A673 (cell line): ENCODE data around the gene ZBTB20. TPM values are rescaled to one million over a fixed set of nuclear protein-coding genes. Genes with fewer than 3 reads are reported as not detected.

Source experiments
- BruUV-seq: library from RNA; stranded (reverse); fragments of 400-500 nt; replicated peaks from 2 replicates; lab custom pipeline; 2021; lab: Mats Ljungman, UMichigan
- CTCF ChIA-PET: fragments of 300-600 bp; sonication (Branson Sonifier 250); formaldehyde crosslinking; loops from one replicate; lab custom pipeline; 2022; ENCODE audit warnings: antibody characterized with exemption; lab: Charles Lee
- POLR2A ChIA-PET: fragments of 300-600 bp; sonication (Branson Sonifier 250); formaldehyde crosslinking; loops from one replicate; lab custom pipeline; 2022; ENCODE audit warnings: antibody characterized with exemption; ENCODE audit not compliant: low non-redundant PET; lab: Charles Lee
- DNase-seq: peaks from one replicate; pipeline ENCODE4 v3.0.0-alpha.2; 2015; ENCODE audit warnings: low spot score
- H3K27ac ChIP-seq: fragments of 200-600 bp; sonication (generic); 2 replicates; pipeline ENCODE4 v1.5.1; 2016; ENCODE audit warnings: mixed run types, low read depth, mild to moderate bottlenecking, mixed read lengths, antibody characterized with exemption, low read length; ENCODE audit not compliant: poor library complexity, severe bottlenecking
- H3K27me3 ChIP-seq: fragments of 200-600 bp; sonication (generic); replicated peaks from 2 replicates; pipeline ENCODE4 v1.6.1; 2017; ENCODE audit warnings: mixed run types, low read depth, mild to moderate bottlenecking, mixed read lengths, antibody characterized with exemption, low read length; ENCODE audit not compliant: insufficient read depth, poor library complexity
- H3K36me3 ChIP-seq: fragments of 200-600 bp; sonication (generic); 2 replicates; pipeline ENCODE4 v1.6.1; 2016; ENCODE audit warnings: mixed run types, mild to moderate bottlenecking, mixed read lengths, antibody characterized with exemption, low read length; ENCODE audit not compliant: insufficient read depth, poor library complexity, severe bottlenecking
- H3K4me1 ChIP-seq: fragments of 200-600 bp; sonication (generic); 2 replicates; pipeline ENCODE4 v1.6.1; 2017; ENCODE audit warnings: mixed run types, mild to moderate bottlenecking, mixed read lengths, antibody characterized with exemption, low read length; ENCODE audit not compliant: insufficient read depth, poor library complexity, severe bottlenecking
- H3K4me3 ChIP-seq: fragments of 200-600 bp; sonication (generic); 2 replicates; pipeline ENCODE4 v1.5.1; 2016; ENCODE audit warnings: low read depth, mixed run types, mild to moderate bottlenecking, mixed read lengths, low read length; ENCODE audit not compliant: poor library complexity, severe bottlenecking
- H3K9me3 ChIP-seq: fragments of 200-600 bp; sonication (generic); 2 replicates; pipeline ENCODE4 v1.6.1; 2016; ENCODE audit warnings: mixed run types, low read depth, mild to moderate bottlenecking, mixed read lengths, antibody characterized with exemption, low read length; ENCODE audit not compliant: poor library complexity, severe bottlenecking
- CTCF ChIP-seq: fragments of 300-800, 200-600 bp; sonication (generic); conservative IDR thresholded peaks from 2 replicates; pipeline ENCODE4 v1.5.1; 2017; ENCODE audit warnings: low read depth, mild to moderate bottlenecking, antibody characterized with exemption, low read length, moderate library complexity, mixed read lengths
- EZH2 ChIP-seq: fragments of 200-600 bp; sonication (generic); IDR thresholded peaks from 2 replicates; pipeline ENCODE4 v1.6.1; 2017; ENCODE audit warnings: borderline replicate concordance, low read depth, mild to moderate bottlenecking, mixed read lengths, antibody characterized with exemption, low read length; ENCODE audit not compliant: poor library complexity, severe bottlenecking
- intact Hi-C: fragments of 100-400 bp; cut with micrococcal nuclease; formaldehyde crosslinking; loops from one replicate; pipeline ENCODE4 v1.10.0; 2022; ENCODE audit not compliant: unreplicated experiment
- total RNA-seq: library from RNA; stranded (reverse); gene quantifications from 2 replicates; pipeline ENCODE4 v1.2.3, GENCODE V29; 2021

The ZBTB20 gene
- total RNA-seq, 1 experiment from 2014 or later, result 13.5 TPM

GRCh38 chr3:114432310-114432709 lies 714.8 kb downstream of the ZBTB20 start:
- ChIA-PET POLR2A (no interaction called here), CTCF (no interaction called here)
- intact Hi-C loops, result no loop called here
- H3K4me1 ChIP-seq, result peaks cover 17% of the 10 kb centered on the region
- no peak for DNase-seq
- H3K27me3 ChIP-seq, result no peaks in the 10 kb centered on the region
- TF ChIP-seq EZH2 (no peak), CTCF (no peak)
- H3K9me3 ChIP-seq, result no peaks in the 10 kb centered on the region
- no peak overlapping the region for H3K27ac ChIP-seq
- H3K4me3 ChIP-seq, result no peak overlapping the region
- no peaks in the 10 kb centered on the region for H3K36me3 ChIP-seq
- BruUV-seq, result no TSS peak

GRCh38 chr3:114428044-114428595 lies 719.0 kb downstream of the ZBTB20 start:
- CTCF ChIA-PET, result no interaction called here
- TF ChIP-seq CTCF, result no peak
- TF ChIP-seq EZH2, result no peak
- DNase-seq, result no peak
- Histone ChIP-seq H3K27me3 (no peaks in the 10 kb centered on the region), H3K36me3 (no peaks in the 10 kb centered on the region), H3K4me1 (peaks cover 2% of the 10 kb centered on the region), H3K9me3 (no peaks in the 10 kb centered on the region), H3K4me3 (no peak overlapping the region), H3K27ac (no peak overlapping the region)
- BruUV-seq, result no TSS peak
- intact Hi-C loops, result no loop called here
- POLR2A ChIA-PET, result no interaction called here

DNA sequence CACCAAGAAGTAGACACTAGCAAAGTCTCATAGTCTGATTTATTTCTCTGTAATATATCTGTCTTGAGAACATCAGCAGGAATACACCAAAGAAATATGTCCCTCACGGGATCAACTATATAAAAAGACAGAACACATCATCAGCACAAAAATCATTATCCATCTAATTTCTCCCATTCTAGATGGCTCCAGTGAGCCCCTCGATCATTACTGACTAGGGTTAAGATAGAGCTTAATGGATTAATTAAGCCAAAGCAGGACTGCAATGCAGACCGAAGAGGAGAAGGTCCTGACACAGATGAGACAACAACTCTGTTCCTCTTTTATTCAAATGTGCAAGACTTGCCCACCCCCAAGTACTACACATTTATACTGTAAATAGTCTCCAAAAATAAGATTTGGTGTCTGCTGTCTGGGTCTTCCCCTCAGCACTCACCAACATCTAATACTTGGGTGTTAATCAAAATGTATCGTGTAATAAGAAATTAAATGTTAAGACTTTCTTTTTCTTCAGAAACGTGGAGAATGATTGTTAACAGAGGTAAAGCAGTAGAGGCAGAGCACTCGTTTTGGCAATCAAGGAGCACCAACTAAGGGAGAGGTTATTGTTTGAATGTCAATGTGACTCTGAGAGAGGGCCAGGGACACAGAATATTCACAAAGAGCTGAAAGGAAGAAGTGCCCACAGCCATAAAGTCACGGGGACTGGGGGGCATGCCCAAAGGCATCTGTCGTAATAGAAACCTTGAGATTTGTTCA lies 719.6 kb downstream of the ZBTB20 start:
- H3K9me3 ChIP-seq, result no peaks in the 10 kb centered on the region
- H3K27me3 ChIP-seq, result no peaks in the 10 kb centered on the region
- CTCF ChIA-PET, result no interaction called here
- H3K27ac ChIP-seq, result no peak overlapping the region
- TF ChIP-seq EZH2 (no peak), CTCF (no peak)
- H3K4me1 ChIP-seq, result peaks cover 2% of the 10 kb centered on the region
- no peaks in the 10 kb centered on the region for H3K36me3 ChIP-seq
- H3K4me3 ChIP-seq, result no peak overlapping the region
- BruUV-seq, result no TSS peak
- DNase-seq, result no peak
- POLR2A ChIA-PET, result no interaction called here
- intact Hi-C loops, result no loop called here
